ENCODE data around the gene PITX1. TPM values are rescaled to one million over a fixed set of nuclear protein-coding genes. Genes with fewer than 3 reads are reported as not detected.

PITX1 gene
- total RNA-seq, 1 donor from 2014 or later, result not detected

DNA sequence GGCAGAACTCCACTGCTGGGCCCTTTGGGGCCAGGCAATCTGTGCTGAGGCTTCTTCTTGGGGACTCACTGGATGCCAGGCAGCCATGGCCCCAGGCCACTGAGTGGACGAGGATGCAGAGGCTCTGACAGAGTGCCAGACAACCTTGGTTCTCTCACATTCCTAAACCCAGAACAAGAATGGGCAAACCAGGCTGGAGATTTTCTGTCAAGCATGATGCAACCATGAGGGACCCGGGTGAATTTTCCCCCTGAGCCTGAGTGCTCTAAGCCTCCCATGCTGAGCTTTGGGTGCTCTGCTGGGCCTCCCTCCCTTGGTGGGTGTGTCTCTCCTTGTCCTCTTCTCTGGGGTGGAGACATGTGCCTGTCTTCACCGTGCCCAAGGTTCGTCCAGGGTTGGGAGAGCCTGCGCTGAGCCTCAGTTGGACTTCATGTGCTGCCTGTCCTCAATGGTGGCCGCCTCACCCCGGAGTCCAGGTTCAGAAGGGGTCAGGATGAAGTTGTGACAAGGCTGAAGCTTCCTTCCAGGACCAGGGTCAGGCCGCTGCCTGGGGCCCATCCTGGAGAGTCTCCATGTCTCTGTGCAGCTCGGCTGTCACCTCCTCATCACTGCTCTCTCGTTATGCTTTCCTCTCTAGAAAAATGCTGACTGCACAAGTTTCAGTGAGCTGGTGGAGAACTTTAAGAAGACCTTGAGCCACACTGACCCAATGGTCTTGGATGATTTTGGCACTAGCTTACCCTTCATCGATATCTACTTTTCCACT is 24.1 kb downstream of the PITX1 start:
- H3K4me3 ChIP-seq, result no peak overlapping the region
- no peak for DNase-seq (ENCODE audit: low spot score)
- no peaks in the 10 kb centered on the region for H3K27me3 ChIP-seq
- H2AFZ ChIP-seq (replicated peaks), result no peak overlapping the region
- Mint-ChIP-seq H3K36me3 (no peaks in the 10 kb centered on the region), H3K9me3 (no peaks in the 10 kb centered on the region), H3K4me3 (no peak overlapping the region), H3K27ac (peak overlapping the region; percentile 81), H3K4me1 (no peaks in the 10 kb centered on the region), H3K27me3 (ENCODE audit: insufficient read depth, low read depth) (peaks cover 2% of the 10 kb centered on the region)
- no peaks in the 10 kb centered on the region for H3F3A ChIP-seq (ENCODE audit: low read depth)
- no peaks in the 10 kb centered on the region for H3K36me3 ChIP-seq
- TF ChIP-seq EZH2phosphoT487 (IDR thresholded peaks at IDR 0.05) (no peak), EZH2 (IDR thresholded peaks at IDR 0.05) (no peak)
- TF ChIP-seq, protein P1, sequence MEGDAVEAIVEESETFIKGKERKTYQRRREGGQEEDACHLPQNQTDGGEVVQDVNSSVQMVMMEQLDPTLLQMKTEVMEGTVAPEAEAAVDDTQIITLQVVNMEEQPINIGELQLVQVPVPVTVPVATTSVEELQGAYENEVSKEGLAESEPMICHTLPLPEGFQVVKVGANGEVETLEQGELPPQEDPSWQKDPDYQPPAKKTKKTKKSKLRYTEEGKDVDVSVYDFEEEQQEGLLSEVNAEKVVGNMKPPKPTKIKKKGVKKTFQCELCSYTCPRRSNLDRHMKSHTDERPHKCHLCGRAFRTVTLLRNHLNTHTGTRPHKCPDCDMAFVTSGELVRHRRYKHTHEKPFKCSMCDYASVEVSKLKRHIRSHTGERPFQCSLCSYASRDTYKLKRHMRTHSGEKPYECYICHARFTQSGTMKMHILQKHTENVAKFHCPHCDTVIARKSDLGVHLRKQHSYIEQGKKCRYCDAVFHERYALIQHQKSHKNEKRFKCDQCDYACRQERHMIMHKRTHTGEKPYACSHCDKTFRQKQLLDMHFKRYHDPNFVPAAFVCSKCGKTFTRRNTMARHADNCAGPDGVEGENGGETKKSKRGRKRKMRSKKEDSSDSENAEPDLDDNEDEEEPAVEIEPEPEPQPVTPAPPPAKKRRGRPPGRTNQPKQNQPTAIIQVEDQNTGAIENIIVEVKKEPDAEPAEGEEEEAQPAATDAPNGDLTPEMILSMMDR (IDR thresholded peaks at IDR 0.05), result no peak
- no peak overlapping the region for H3K4me2 ChIP-seq
- H4K20me1 ChIP-seq (ENCODE audit: low read depth), result no peaks in the 10 kb centered on the region
- H3K79me2 ChIP-seq (ENCODE audit: low read depth), result no peaks in the 10 kb centered on the region
- H3K9me3 ChIP-seq (ENCODE audit: low read depth), result no peaks in the 10 kb centered on the region
- no peaks in the 10 kb centered on the region for H3K4me1 ChIP-seq
- H3K27ac ChIP-seq, result no peak overlapping the region
- no peak overlapping the region for H3K9ac ChIP-seq

DNA sequence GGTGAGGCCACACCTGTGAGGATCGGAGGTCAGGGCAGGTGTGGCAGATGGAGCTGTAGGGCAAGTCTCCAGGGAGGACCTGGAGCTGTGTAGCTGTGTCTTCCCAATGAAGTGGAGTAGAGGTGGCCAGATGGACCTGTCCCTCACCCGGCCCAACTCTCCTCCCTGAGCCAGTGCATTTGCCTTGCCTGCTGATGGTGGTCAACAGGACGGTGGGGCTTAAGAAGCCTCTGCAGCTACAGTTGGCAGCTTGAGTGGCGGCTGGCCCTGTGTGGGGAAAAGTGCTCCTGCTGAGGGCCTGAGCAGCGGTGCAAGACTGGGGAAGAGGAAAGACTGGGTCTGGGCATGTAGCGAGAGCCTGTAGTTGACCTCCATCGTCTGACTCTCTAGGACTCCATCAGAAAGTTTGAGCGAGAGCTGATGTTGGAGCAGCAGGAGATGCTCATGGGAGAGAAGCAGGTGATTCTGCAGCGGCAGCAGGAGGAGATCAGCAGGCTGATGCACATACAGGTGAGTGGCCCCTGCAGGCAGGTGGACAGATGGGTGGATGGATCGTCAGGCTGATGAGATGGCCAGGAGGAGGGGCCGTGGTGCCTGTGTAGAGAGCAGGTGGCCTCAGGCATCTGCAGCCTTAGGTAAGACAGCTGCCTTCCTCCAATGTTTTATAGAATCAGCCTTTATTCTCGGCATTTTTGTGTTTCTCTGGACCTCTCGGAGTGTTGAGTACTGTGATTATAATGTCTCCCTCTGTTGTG is 24.9 kb downstream of the PITX1 start:
- DNase-seq (ENCODE audit: low spot score), result no peak
- no peaks in the 10 kb centered on the region for H3K36me3 ChIP-seq
- H3F3A ChIP-seq (ENCODE audit: low read depth), result no peaks in the 10 kb centered on the region
- no peak overlapping the region for H2AFZ ChIP-seq (replicated peaks)
- H3K79me2 ChIP-seq (ENCODE audit: low read depth), result no peaks in the 10 kb centered on the region
- H3K9me3 ChIP-seq (ENCODE audit: low read depth), result no peaks in the 10 kb centered on the region
- H3K4me3 ChIP-seq, result no peak overlapping the region
- H3K9me3 Mint-ChIP-seq, result peaks cover 2% of the 10 kb centered on the region
- no peak overlapping the region for H3K4me2 ChIP-seq
- H3K4me3 Mint-ChIP-seq, result no peak overlapping the region
- TF ChIP-seq, protein P1 (IDR thresholded peaks at IDR 0.05), result no peak
- TF ChIP-seq EZH2phosphoT487 (IDR thresholded peaks at IDR 0.05) (no peak), EZH2 (IDR thresholded peaks at IDR 0.05) (no peak)
- no peaks in the 10 kb centered on the region for H3K4me1 ChIP-seq
- peaks cover 2% of the 10 kb centered on the region for H3K36me3 Mint-ChIP-seq
- no peak overlapping the region for H3K27ac ChIP-seq
- H3K9ac ChIP-seq, result no peak overlapping the region
- H3K4me1 Mint-ChIP-seq, result no peaks in the 10 kb centered on the region
- H3K27me3 ChIP-seq, result no peaks in the 10 kb centered on the region
- H3K27me3 Mint-ChIP-seq (ENCODE audit: insufficient read depth, low read depth), result peaks cover 2% of the 10 kb centered on the region
- peak overlapping the region; percentile 81 for H3K27ac Mint-ChIP-seq
- H4K20me1 ChIP-seq (ENCODE audit: low read depth), result no peaks in the 10 kb centered on the region

DNA sequence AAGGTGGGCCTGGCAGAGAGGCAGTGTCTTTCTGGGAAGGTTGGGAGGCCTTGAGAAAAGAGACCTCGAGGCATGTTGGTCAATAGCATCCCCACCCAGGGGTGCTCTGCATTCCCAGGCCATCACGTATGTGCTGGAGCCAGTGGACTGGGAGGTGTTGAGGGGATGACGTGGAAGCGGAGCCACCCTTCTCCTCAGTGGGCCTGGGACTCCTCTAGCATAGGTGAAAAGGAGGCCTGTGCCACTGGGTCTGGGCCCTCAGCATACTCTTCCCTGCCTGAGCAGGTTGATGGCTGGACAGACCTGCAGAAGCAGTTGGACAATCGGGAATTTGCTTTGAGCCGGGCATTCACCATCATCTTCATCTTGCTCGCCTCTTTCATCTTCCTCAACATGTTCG is 25.5 kb downstream of the PITX1 start:
- Histone ChIP-seq H2AFZ (replicated peaks) (no peak overlapping the region), H3K9ac (no peak overlapping the region), H3K79me2 (ENCODE audit: low read depth) (no peaks in the 10 kb centered on the region), H3K36me3 (no peaks in the 10 kb centered on the region), H3K27ac (no peak overlapping the region), H3K9me3 (ENCODE audit: low read depth) (no peaks in the 10 kb centered on the region), H3F3A (ENCODE audit: low read depth) (no peaks in the 10 kb centered on the region), H3K4me3 (no peak overlapping the region), H3K4me2 (no peak overlapping the region), H3K27me3 (no peaks in the 10 kb centered on the region), H3K4me1 (no peaks in the 10 kb centered on the region), H4K20me1 (ENCODE audit: low read depth) (no peaks in the 10 kb centered on the region)
- no peak overlapping the region for H3K27ac Mint-ChIP-seq
- H3K4me1 Mint-ChIP-seq, result no peaks in the 10 kb centered on the region
- peaks cover 2% of the 10 kb centered on the region for H3K9me3 Mint-ChIP-seq
- TF ChIP-seq EZH2phosphoT487 (IDR thresholded peaks at IDR 0.05) (no peak), EZH2 (IDR thresholded peaks at IDR 0.05) (no peak)
- TF ChIP-seq, protein P1 (IDR thresholded peaks at IDR 0.05), result no peak
- DNase-seq (ENCODE audit: low spot score), result no peak
- no peak overlapping the region for H3K4me3 Mint-ChIP-seq
- peaks cover 2% of the 10 kb centered on the region for H3K27me3 Mint-ChIP-seq (ENCODE audit: insufficient read depth, low read depth)
- peaks cover 2% of the 10 kb centered on the region for H3K36me3 Mint-ChIP-seq

All from neural progenitor cell (in vitro differentiated cells).